Measurements from ENCODE around the gene FGF14.

DNA sequence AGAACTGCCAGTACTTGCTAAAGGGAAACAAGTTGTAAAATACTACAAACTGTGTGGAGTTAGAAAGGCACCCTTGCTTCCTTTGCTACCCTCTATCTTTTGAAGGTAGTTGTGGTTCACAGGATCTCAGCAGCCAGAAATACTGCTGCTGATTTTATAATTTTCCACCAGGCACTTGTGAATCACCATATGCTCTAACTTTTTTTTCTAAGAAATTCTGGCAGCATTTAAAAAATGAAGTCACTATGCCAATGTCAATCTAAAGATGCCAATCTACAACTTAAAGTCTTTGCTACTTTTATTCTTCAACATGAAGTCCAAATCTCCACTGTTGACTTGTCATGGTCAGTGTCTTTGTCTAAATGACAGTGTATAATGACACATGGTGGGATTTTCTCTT is 621.6 kb downstream of the FGF14 start:
- TF ChIP-seq, protein P1, sequence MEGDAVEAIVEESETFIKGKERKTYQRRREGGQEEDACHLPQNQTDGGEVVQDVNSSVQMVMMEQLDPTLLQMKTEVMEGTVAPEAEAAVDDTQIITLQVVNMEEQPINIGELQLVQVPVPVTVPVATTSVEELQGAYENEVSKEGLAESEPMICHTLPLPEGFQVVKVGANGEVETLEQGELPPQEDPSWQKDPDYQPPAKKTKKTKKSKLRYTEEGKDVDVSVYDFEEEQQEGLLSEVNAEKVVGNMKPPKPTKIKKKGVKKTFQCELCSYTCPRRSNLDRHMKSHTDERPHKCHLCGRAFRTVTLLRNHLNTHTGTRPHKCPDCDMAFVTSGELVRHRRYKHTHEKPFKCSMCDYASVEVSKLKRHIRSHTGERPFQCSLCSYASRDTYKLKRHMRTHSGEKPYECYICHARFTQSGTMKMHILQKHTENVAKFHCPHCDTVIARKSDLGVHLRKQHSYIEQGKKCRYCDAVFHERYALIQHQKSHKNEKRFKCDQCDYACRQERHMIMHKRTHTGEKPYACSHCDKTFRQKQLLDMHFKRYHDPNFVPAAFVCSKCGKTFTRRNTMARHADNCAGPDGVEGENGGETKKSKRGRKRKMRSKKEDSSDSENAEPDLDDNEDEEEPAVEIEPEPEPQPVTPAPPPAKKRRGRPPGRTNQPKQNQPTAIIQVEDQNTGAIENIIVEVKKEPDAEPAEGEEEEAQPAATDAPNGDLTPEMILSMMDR (IDR thresholded peaks at IDR 0.05; ENCODE audit: insufficient read depth, low read depth, low read length): no peak
- TF ChIP-seq EZH2 (IDR thresholded peaks at IDR 0.05; ENCODE audit: insufficient read depth, low read length): no peak

Data from astrocyte (in vitro differentiated cells and primary cell).